ENCODE data around the gene EIF3B. TPM values are rescaled to one million over a fixed set of nuclear protein-coding genes. Genes with fewer than 3 reads are reported as not detected.

Gene EIF3B
- total and polyA plus RNA-seq, 2 of the 4 experiments (the other 2 are of a cell fraction): 105 to 201 TPM

DNA sequence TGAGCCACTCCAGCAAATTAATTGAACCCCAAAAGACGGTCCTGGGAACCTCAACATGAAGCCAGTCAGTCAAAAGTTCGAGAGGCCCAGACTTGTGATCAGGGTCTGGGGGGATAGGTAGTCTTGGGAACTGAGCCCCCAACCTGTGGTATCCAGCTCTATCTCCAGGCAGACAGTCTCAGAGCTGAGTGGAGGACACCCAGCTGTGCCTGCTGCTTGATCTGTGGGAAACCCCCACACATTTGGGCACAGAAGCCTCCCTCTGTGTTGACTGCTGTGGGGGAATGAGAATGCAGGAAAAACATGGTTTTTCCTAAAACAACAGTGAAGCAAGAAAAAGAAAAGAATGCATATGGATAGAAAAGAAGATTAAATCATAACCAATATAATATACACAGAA lies 24.1 kb upstream of the EIF3B start:
- dilution Hi-C loops (cut with HindIII; ENCODE audit: low sequenced_read_pairs, unreplicated experiment) (no loop called here), intact Hi-C loops (cut with micrococcal nuclease) (no loop called here), in situ Hi-C loops (cut with MboI; ENCODE audit: low sequenced_read_pairs) (no loop called here)
- H2BK15ac ChIP-seq (ENCODE audit: low read depth, low read length): no peak overlapping the region
- DNase-seq (no peak), ATAC-seq (ENCODE audit: low read depth) (no peak)
- H3K14ac ChIP-seq (replicated peaks; ENCODE audit: low read depth, low read length): no peak overlapping the region
- H3K4me1 ChIP-seq (ENCODE audit: control insufficient read depth, insufficient read depth, low read length): no peaks in the 10 kb centered on the region
- no peak overlapping the region for H3K56ac ChIP-seq (ENCODE audit: extremely low read depth, insufficient read depth, low read length)
- H3K23ac ChIP-seq (ENCODE audit: low read depth, low read length): no peak overlapping the region
- no peak overlapping the region for H3K9ac ChIP-seq (ENCODE audit: low read depth, low read length)
- H2AK9ac ChIP-seq (replicated peaks; ENCODE audit: low read depth, low read length, poor library complexity): no peak overlapping the region
- no CpG with 5 or more reads among the region's 2 CpGs for WGBS, 2 experiments (ENCODE audit: extremely low coverage in 2 of 2, insufficient read length in 1 of 2)
- no peak overlapping the region for H3K27ac ChIP-seq (ENCODE audit: insufficient read depth, low read length)
- no peaks in the 10 kb centered on the region for H3K79me1 ChIP-seq (ENCODE audit: low read depth in 1 of 2, low read length in 2 of 2)
- no peaks in the 10 kb centered on the region for H3K9me1 ChIP-seq (ENCODE audit: insufficient read depth, low read length)
- H3K18ac ChIP-seq (ENCODE audit: low read depth, low read length): no peak overlapping the region
- no TSS peak for BruUV-seq (replicated peaks)
- no peak overlapping the region for H2AK5ac ChIP-seq (ENCODE audit: low read depth, low read length)
- no peaks in the 10 kb centered on the region for H3K27me3 ChIP-seq (ENCODE audit: control insufficient read depth, insufficient read depth, low read length)
- H3K36me3 ChIP-seq (ENCODE audit: control insufficient read depth, insufficient read depth, low read length): no peaks in the 10 kb centered on the region
- no peak overlapping the region for H3K4me3 ChIP-seq (ENCODE audit: insufficient read depth, low read depth, low read length)
- no peak overlapping the region for H4K91ac ChIP-seq (ENCODE audit: insufficient read depth, low read depth, low read length)
- H4K8ac ChIP-seq (ENCODE audit: low read depth in 2 of 2, low read length in 2 of 2): no peak overlapping the region
- ChIA-PET CTCF (no interaction called here), POLR2A (ENCODE audit: unreplicated experiment) (no interaction called here)
- H3K4ac ChIP-seq (ENCODE audit: low read depth, low read length): no peak overlapping the region
- no peak overlapping the region for H2AFZ ChIP-seq (replicated peaks; ENCODE audit: low read length, poor library complexity)
- no peaks in the 10 kb centered on the region for H3K9me3 ChIP-seq (ENCODE audit: control insufficient read depth, insufficient read depth, low read length)
- TF ChIP-seq FOS (IDR thresholded peaks at IDR 0.05; ENCODE audit: low read depth, low read length): no peak
- TF ChIP-seq RAD21 (IDR thresholded peaks at IDR 0.05; ENCODE audit: low read length): no peak
- TF ChIP-seq POLR2A (IDR thresholded peaks at IDR 0.05; ENCODE audit: low read depth, low read length): no peak
- TF ChIP-seq CEBPB (IDR thresholded peaks at IDR 0.05; ENCODE audit: low read depth, low read length): no peak
- TF ChIP-seq ELK1 (IDR thresholded peaks at IDR 0.05; ENCODE audit: borderline replicate concordance, low read depth, low read length): no peak
- TF ChIP-seq NFE2L2 (IDR thresholded peaks at IDR 0.05; ENCODE audit: low read depth, low read length): no peak
- TF ChIP-seq BHLHE40 (IDR thresholded peaks at IDR 0.05; ENCODE audit: low read depth, low read length): no peak
- no peak for TF ChIP-seq RCOR1 (IDR thresholded peaks at IDR 0.05; ENCODE audit: insufficient replicate concordance, low read length)
- TF ChIP-seq RFX5 (IDR thresholded peaks at IDR 0.05; ENCODE audit: low read depth, low read length): no peak
- TF ChIP-seq, protein P1, sequence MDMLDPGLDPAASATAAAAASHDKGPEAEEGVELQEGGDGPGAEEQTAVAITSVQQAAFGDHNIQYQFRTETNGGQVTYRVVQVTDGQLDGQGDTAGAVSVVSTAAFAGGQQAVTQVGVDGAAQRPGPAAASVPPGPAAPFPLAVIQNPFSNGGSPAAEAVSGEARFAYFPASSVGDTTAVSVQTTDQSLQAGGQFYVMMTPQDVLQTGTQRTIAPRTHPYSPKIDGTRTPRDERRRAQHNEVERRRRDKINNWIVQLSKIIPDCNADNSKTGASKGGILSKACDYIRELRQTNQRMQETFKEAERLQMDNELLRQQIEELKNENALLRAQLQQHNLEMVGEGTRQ (IDR thresholded peaks at IDR 0.05; ENCODE audit: low read depth, low read length): no peak
- no peak for TF ChIP-seq MXI1 (IDR thresholded peaks at IDR 0.05; ENCODE audit: borderline replicate concordance, low read depth, low read length)
- H4K5ac ChIP-seq (ENCODE audit: low read depth, low read length): no peak overlapping the region
- H2BK120ac ChIP-seq (ENCODE audit: low read depth, low read length): no peak overlapping the region
- no peak overlapping the region for H2BK5ac ChIP-seq (ENCODE audit: low read depth, low read length, poor library complexity, severe bottlenecking)
- no peaks in the 10 kb centered on the region for H4K20me1 ChIP-seq (ENCODE audit: insufficient read depth, low read length)
- H3K4me2 ChIP-seq (ENCODE audit: low read depth, low read length): no peak overlapping the region
- H2BK20ac ChIP-seq (ENCODE audit: low read depth, low read length): no peak overlapping the region
